ENCODE data around the gene PDCD2L.

DNA sequence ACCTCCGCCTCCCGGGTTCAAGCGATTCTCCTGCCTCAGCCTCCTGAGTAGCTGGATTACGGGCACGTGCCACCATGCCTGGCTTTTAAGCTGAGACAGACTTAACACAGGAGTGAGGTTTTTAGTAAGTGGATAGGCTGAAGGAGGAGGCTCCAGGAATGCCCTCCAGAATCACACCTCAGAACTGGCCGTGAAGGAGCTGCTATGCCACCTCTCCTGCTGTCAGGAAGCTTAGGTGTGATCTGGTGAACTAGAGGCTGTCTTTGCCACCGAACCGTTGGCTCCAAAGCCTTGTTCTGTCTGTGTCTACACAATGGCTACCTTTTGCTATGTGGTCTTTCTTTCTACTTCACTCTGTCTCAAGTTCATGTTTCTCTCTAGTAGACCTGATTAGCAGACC lies 4.2 kb downstream of the PDCD2L start:
- TF ChIP-seq, protein P1, sequence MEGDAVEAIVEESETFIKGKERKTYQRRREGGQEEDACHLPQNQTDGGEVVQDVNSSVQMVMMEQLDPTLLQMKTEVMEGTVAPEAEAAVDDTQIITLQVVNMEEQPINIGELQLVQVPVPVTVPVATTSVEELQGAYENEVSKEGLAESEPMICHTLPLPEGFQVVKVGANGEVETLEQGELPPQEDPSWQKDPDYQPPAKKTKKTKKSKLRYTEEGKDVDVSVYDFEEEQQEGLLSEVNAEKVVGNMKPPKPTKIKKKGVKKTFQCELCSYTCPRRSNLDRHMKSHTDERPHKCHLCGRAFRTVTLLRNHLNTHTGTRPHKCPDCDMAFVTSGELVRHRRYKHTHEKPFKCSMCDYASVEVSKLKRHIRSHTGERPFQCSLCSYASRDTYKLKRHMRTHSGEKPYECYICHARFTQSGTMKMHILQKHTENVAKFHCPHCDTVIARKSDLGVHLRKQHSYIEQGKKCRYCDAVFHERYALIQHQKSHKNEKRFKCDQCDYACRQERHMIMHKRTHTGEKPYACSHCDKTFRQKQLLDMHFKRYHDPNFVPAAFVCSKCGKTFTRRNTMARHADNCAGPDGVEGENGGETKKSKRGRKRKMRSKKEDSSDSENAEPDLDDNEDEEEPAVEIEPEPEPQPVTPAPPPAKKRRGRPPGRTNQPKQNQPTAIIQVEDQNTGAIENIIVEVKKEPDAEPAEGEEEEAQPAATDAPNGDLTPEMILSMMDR (IDR thresholded peaks at IDR 0.05), result no peak
- TF ChIP-seq ZFX (IDR thresholded peaks at IDR 0.05; ENCODE audit: borderline replicate concordance), result no peak

Data from 22Rv1 (cell line).